ENCODE results near the gene SNX11. TPM values are rescaled to one million over a fixed set of nuclear protein-coding genes. Genes with fewer than 3 reads are reported as not detected.
A peak's percentile ranks its signal among the peaks of the same experiment; 100 is the strongest.

SNX11 gene
- total and polyA plus RNA-seq, 4 donors = 11.4 to 31.0 (median 19.1) TPM

GRCh38 chr17:48093341-48094045 lies 14.1 kb upstream of the SNX11 start:
- Histone ChIP-seq H3K9ac (ENCODE audit: insufficient read depth in 1 of 2, low read length in 2 of 2) (no peak overlapping the region), H3K36me3 (ENCODE audit: control insufficient read depth in 4 of 4, insufficient read depth in 4 of 4, low read length in 4 of 4) (peaks cover 1 to 4% (median 2%) of the 10 kb centered on the region in 4 donors), H3K9me3 (ENCODE audit: control insufficient read depth in 4 of 4, insufficient read depth in 3 of 4, low read length in 3 of 4) (no peaks in the 10 kb centered on the region), H3K27ac (ENCODE audit: low read depth in 1 of 2, low read length in 1 of 2) (no peak overlapping the region), H3K4me1 (ENCODE audit: control insufficient read depth in 5 of 5, insufficient read depth in 5 of 5, low read length in 5 of 5) (no peaks in the 10 kb centered on the region), H3K4me3 (no peak overlapping the region), H3K27me3 (ENCODE audit: control insufficient read depth in 3 of 3, insufficient read depth in 3 of 3, low read length in 2 of 3) (no peaks in the 10 kb centered on the region)
- DNase-seq = no peak
- no peak for TF ChIP-seq CTCF (IDR thresholded peaks at IDR 0.05; ENCODE audit: control extremely low read depth, extremely low read depth)
- no peak for ATAC-seq (ENCODE audit: insufficient read depth, low FRiP score)
- 90 to 92% methylated on average over 11 of the region's 11 CpGs for WGBS, 2 donors

GRCh38 chr17:48095611-48096010 lies 12.0 kb upstream of the SNX11 start:
- WGBS, 2 donors = 91 to 92% methylated on average over 4 of the region's 4 CpGs
- Histone ChIP-seq H3K4me1 (ENCODE audit: control insufficient read depth in 5 of 5, insufficient read depth in 5 of 5, low read length in 5 of 5) (peaks cover 0 to 7% (median 2%) of the 10 kb centered on the region in 5 donors), H3K9ac (ENCODE audit: insufficient read depth in 1 of 2, low read length in 2 of 2) (no peak overlapping the region), H3K27me3 (ENCODE audit: control insufficient read depth in 3 of 3, insufficient read depth in 3 of 3, low read length in 2 of 3) (no peaks in the 10 kb centered on the region), H3K36me3 (ENCODE audit: control insufficient read depth in 4 of 4, insufficient read depth in 4 of 4, low read length in 4 of 4) (peaks cover 1 to 4% (median 2%) of the 10 kb centered on the region in 4 donors), H3K9me3 (ENCODE audit: control insufficient read depth in 4 of 4, insufficient read depth in 3 of 4, low read length in 3 of 4) (no peaks in the 10 kb centered on the region), H3K4me3 (no peak overlapping the region), H3K27ac (ENCODE audit: low read depth in 1 of 2, low read length in 1 of 2) (no peak overlapping the region)
- ATAC-seq (ENCODE audit: insufficient read depth, low FRiP score) (no peak), DNase-seq (no peak)
- TF ChIP-seq CTCF (IDR thresholded peaks at IDR 0.05; ENCODE audit: control extremely low read depth, extremely low read depth) = no peak

GRCh38 chr17:48100160-48100559 lies 7.4 kb upstream of the SNX11 start:
- Histone ChIP-seq H3K36me3 (ENCODE audit: control insufficient read depth in 4 of 4, insufficient read depth in 4 of 4, low read length in 4 of 4) (no peaks in the 10 kb centered on the region), H3K4me1 (ENCODE audit: control insufficient read depth in 5 of 5, insufficient read depth in 5 of 5, low read length in 5 of 5) (peaks cover 0 to 10% (median 2%) of the 10 kb centered on the region in 5 donors), H3K9ac (ENCODE audit: insufficient read depth in 1 of 2, low read length in 2 of 2) (peak overlapping the region; percentile 45 to 63), H3K27me3 (ENCODE audit: control insufficient read depth in 3 of 3, insufficient read depth in 3 of 3, low read length in 2 of 3) (no peaks in the 10 kb centered on the region), H3K9me3 (ENCODE audit: control insufficient read depth in 4 of 4, insufficient read depth in 3 of 4, low read length in 3 of 4) (no peaks in the 10 kb centered on the region), H3K4me3 (peak overlapping the region; percentile 55), H3K27ac (ENCODE audit: low read depth in 1 of 2, low read length in 1 of 2) (peak overlapping the region in 1 of 2 donors; percentile 84)
- no peak for ATAC-seq (ENCODE audit: insufficient read depth, low FRiP score)
- TF ChIP-seq CTCF (IDR thresholded peaks at IDR 0.05; ENCODE audit: control extremely low read depth, extremely low read depth) = no peak
- no peak for DNase-seq
- WGBS, 2 donors = 52 to 67% methylated on average over 10 of the region's 10 CpGs
